Calu3 (cell line): ENCODE measurements around the gene FILIP1L. TPM values are rescaled to one million over a fixed set of nuclear protein-coding genes. Genes with fewer than 3 reads are reported as not detected.

Experiments used
- BruUV-seq: library from RNA; stranded (reverse); fragments of 400-500 nt; replicated peaks from 2 replicates; lab custom pipeline; 2021; lab: Mats Ljungman, UMichigan
- CTCF ChIA-PET: fragments of 300-600 bp; sonication (Branson Sonifier 250); formaldehyde crosslinking; loops from one replicate; lab custom pipeline; 2022; ENCODE audit warnings: antibody characterized with exemption; lab: Charles Lee
- DNase-seq: peaks from one replicate; pipeline ENCODE4 v3.0.0; 2022
- H3K27ac Mint-ChIP-seq: one replicate; pipeline ENCODE4 v1.8.0; 2022; ENCODE audit warnings: mixed read lengths; ENCODE audit not compliant: unreplicated experiment
- H3K27me3 Mint-ChIP-seq: one replicate; pipeline ENCODE4 v1.8.0; 2022; ENCODE audit warnings: mixed read lengths; ENCODE audit not compliant: unreplicated experiment
- H3K36me3 Mint-ChIP-seq: one replicate; pipeline ENCODE4 v1.8.0; 2022; ENCODE audit warnings: mild to moderate bottlenecking, moderate library complexity, mixed read lengths; ENCODE audit not compliant: insufficient read depth, unreplicated experiment
- H3K4me1 Mint-ChIP-seq: one replicate; pipeline ENCODE4 v1.8.0; 2022; ENCODE audit warnings: mild to moderate bottlenecking, low read depth, mixed read lengths; ENCODE audit not compliant: unreplicated experiment
- H3K4me3 Mint-ChIP-seq: one replicate; pipeline ENCODE4 v1.8.0; 2022; ENCODE audit warnings: mild to moderate bottlenecking, low read depth, moderate library complexity, mixed read lengths; ENCODE audit not compliant: unreplicated experiment
- H3K9me3 Mint-ChIP-seq: one replicate; pipeline ENCODE4 v1.8.0; 2022; ENCODE audit warnings: low read depth, mixed read lengths; ENCODE audit not compliant: unreplicated experiment
- CTCF ChIP-seq: fragments of 200-600 bp; IDR thresholded peaks from one replicate; pipeline ENCODE4 v1.8.0; 2022; ENCODE audit warnings: antibody characterized with exemption; ENCODE audit not compliant: unreplicated experiment
- intact Hi-C: fragments of 100-400 bp; cut with micrococcal nuclease; formaldehyde crosslinking; loops from one replicate; pipeline ENCODE4 v1.10.0; 2022; ENCODE audit not compliant: unreplicated experiment
- total RNA-seq: library from RNA; stranded (reverse); gene quantifications from 2 replicates; pipeline ENCODE4 v1.2.3, GENCODE V29; 2022

Gene FILIP1L
- total RNA-seq, 1 experiment from 2014 or later, result 5.2 TPM

- no peak for TF ChIP-seq CTCF
- no peak for DNase-seq
- intact Hi-C loops, result loop anchor here (10.0 kb wide), 1 partner anchor 174 kb away; no protein-coding TSS in a partner anchor
- Mint-ChIP-seq H3K9me3 (no peaks in the 10 kb centered on the region), H3K4me3 (no peak overlapping the region), H3K36me3 (peaks cover 4% of the 10 kb centered on the region), H3K27me3 (no peaks in the 10 kb centered on the region), H3K27ac (no peak overlapping the region), H3K4me1 (peaks cover 33% of the 10 kb centered on the region)
- CTCF ChIA-PET, result no interaction called here
- BruUV-seq, result no TSS peak
These were observed 243.6 kb downstream of the FILIP1L start for GRCh38 chr3:99870712-99871111.

GRCh38 chr3:99869621-99870020 is 244.7 kb downstream of the FILIP1L start:
- intact Hi-C loops, result loop anchor here (10.0 kb wide), 1 partner anchor 175 kb away; no protein-coding TSS in a partner anchor
- CTCF ChIA-PET, result no interaction called here
- no peak overlapping the region for H3K4me3 Mint-ChIP-seq

GRCh38 chr3:99868311-99868646 is 246.0 kb downstream of the FILIP1L start:
- Mint-ChIP-seq H3K4me3 (no peak overlapping the region), H3K27me3 (no peaks in the 10 kb centered on the region), H3K27ac (no peak overlapping the region), H3K36me3 (no peaks in the 10 kb centered on the region), H3K4me1 (peaks cover 33% of the 10 kb centered on the region), H3K9me3 (no peaks in the 10 kb centered on the region)
- no peak for DNase-seq
- no peak for TF ChIP-seq CTCF
- BruUV-seq, result no TSS peak
- intact Hi-C loops, result no loop called here
- CTCF ChIA-PET, result interaction anchor here (0.6 kb wide), 1 partner anchor 52 kb away, joined by 5 read pairs; no protein-coding TSS in a partner anchor

More at GRCh38 chr3:99869621-99870020, 244.7 kb downstream of the FILIP1L start:
- no peak for TF ChIP-seq CTCF
- DNase-seq, result no peak
- no peaks in the 10 kb centered on the region for H3K27me3 Mint-ChIP-seq
- no TSS peak for BruUV-seq
- H3K36me3 Mint-ChIP-seq, result no peaks in the 10 kb centered on the region
- H3K9me3 Mint-ChIP-seq, result no peaks in the 10 kb centered on the region
- H3K4me1 Mint-ChIP-seq, result peaks cover 33% of the 10 kb centered on the region
- H3K27ac Mint-ChIP-seq, result no peak overlapping the region

GRCh38 chr3:99867594-99868310 is 246.5 kb downstream of the FILIP1L start:
- BruUV-seq, result no TSS peak
- no peak for TF ChIP-seq CTCF
- CTCF ChIA-PET, result no interaction called here
- H3K9me3 Mint-ChIP-seq, result no peaks in the 10 kb centered on the region
- H3K4me3 Mint-ChIP-seq, result no peak overlapping the region
- peaks cover 33% of the 10 kb centered on the region for H3K4me1 Mint-ChIP-seq
- DNase-seq, result no peak
- H3K27me3 Mint-ChIP-seq, result no peaks in the 10 kb centered on the region
- no peaks in the 10 kb centered on the region for H3K36me3 Mint-ChIP-seq
- H3K27ac Mint-ChIP-seq, result no peak overlapping the region
- intact Hi-C loops, result no loop called here
